Fibroblast of gingiva (primary cell): ENCODE data around the gene PRKAR2A.
A peak's percentile ranks its signal among the peaks of the same experiment; 100 is the strongest.
"Not testable (repeated sequence)": the region's sequence is repeated elsewhere in the genome, so short reads cannot be mapped to it uniquely, and the experiment has no call there.

Source experiments
- DNase-seq: peaks from one replicate; pipeline ENCODE4 v3.0.0-alpha.2; 2011; ENCODE audit warnings: low read depth

Gene PRKAR2A

DNA sequence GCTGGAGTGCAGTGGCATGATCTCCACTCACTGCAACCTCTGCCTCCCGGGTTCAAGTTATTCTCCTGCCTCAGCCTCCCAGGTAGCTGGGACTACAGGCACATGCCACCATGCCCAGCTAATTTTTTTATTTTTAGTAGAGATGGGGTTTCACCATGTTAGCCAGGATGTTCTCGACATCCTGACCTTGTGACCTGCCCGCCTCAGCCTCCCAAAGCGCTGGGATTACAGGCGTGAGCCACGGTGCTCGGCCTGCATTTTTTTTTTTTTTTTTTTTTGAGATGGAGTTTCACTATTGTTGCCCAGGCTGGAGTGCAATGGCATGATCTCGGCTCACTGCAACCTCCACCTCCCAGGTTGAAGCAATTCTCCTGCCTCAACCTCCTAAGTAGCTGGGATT is 69.1 kb downstream of the PRKAR2A start:
- DNase-seq, result not testable (repeated sequence)

DNA sequence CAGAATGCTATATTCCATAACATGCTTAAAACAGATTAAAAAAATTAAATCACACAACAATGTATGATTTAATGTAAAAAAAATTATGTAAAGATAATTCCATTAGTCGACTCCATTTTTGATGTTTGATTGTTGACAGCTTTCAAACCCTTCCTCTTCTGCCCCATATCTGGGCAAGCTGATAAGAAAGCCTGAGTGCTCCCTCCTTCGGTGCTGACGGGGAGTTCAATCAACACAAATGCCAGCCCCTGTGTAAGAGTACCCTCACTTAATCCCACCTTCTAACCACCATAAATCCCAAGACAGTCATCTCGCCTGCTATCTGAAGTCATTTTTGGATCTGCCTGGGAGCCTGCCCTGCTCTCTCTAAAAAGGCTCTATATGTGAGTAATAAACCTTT is 70.8 kb downstream of the PRKAR2A start:
- no peak for DNase-seq

DNA sequence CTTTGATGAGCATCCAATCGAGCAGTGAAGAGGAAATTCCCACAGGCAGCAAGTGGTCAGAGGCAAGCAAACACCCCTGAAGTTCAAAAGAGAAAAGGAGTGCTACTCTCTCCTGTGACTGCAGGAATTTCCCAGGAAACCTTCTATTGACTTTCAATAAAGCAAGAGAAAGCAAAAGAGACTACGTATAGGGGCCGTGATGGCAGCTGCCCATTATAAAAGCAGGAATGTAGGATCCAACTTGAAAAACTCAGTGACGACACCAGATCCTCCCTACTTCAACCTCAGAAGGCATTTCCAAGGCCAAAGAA is 77.5 kb downstream of the PRKAR2A start:
- DNase-seq, result no peak

DNA sequence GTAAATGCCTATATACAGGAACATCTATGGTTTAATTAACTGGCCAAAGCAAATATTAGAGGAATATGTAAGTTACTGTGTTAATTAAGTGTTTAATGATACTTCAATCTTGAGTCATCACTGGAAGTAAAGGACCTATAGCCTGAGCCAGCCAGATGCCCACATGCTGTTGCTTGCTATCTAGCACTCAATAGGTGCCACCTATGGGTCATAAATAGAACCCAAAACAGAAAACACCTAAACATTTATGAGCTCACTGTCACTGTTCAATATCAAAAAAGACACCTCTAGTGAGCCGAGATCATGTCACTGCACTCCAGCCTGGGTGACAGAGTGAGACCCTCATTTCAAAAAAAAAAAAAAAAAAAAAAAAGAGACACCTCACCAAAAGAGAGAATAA is 82.3 kb downstream of the PRKAR2A start:
- no peak for DNase-seq

DNA sequence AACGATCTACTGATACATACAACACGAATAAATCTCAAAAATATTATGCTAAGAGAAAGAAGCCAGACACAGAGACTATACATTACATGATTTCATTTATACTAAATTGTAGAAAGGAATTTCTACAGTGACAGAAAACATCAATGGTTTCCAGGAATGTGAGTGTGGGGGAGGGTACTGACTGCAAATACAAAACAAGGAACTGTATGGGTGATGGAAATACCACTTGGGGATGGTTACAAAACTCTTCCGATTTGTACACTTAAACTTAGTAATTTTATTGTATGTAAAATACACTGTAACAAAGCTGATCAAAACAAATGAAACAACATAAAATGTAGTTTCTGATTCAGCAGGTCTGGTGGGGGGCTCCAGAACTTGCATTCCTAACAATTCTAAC is 84.9 kb downstream of the PRKAR2A start:
- no peak for DNase-seq

DNA sequence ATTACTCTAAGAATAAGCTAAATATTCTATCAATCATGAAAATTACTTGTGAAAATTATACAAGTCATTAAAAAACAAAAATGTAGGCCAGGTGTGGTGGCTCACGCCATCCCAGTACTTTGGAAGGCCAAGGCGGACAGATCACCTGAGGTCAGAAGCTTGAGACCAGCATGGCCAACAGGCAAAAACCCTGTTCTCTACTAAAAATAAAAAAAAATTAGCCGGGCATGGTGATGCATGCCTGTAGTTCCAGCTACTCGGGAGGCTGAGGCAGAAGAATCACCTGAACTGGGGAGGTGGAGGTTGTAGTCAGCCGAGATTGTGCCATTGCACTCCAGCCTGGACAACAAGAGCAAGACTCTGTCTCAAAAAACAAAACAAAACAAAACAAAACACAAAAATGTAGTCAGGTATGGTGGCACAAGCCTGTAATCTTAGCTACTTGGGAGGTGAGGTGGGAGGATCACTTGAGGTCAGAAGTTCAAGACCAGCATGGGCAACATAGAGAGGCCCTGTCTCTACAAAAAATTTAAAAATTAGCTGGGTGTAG is 87.6 kb downstream of the PRKAR2A start:
- not testable (repeated sequence) for DNase-seq

DNA sequence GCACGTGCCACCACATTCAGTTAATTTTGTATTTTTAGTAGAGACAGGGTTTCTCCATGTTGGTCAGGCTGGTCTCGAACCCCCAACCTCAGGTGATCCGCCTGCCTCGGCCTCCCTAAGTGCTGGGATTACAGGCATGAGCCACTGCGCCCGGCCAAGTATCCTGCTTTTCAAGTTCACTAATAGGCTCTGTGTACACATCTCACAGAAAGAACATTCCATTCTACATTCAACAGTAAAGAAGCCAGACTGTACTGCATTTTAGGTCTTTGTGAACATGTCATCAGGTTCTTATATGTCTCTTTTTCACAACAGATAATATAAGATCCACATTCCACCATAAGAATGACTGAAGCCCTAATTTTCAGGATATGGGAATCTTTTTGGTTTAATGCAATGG is 88.1 kb downstream of the PRKAR2A start:
- not testable (repeated sequence) for DNase-seq

DNA sequence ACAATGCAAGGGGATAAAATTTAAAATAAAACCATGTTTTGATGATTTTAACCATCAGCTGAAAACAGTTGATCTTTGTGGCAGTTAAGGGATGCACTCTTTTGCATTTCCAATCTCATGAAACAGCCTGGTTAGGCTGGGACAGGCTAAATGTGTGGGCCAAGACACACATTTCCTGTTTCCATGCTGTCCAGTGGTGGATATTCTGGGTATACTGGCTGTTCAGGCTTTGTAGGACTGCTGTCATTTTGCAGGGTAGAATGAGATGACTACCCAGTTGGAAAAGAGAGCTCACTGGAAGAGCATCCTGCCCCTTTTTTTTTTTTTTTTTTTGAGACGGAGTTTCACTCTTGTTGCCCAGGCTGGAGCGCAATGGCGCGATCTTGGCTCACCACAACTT is 88.6 kb downstream of the PRKAR2A start:
- no peak for DNase-seq

DNA sequence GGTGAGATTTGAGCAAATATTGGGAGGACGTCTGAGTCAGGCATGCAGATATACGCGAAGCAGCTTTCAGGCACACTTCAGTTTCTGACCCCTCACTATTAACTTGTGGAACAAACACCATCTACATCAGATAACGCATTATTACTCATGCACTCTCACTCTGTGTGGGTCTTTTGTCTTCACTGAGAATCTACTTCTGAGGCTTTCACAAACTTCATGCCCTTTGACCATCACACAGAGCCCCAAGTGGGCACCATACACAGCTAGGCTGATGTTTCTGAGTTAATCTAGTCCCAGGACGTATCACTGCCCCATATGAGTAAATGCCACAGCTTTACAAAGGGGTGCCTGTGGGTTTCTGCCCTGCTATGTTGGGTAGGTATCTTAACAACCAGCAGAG is 91.0 kb downstream of the PRKAR2A start:
- no peak for DNase-seq

DNA sequence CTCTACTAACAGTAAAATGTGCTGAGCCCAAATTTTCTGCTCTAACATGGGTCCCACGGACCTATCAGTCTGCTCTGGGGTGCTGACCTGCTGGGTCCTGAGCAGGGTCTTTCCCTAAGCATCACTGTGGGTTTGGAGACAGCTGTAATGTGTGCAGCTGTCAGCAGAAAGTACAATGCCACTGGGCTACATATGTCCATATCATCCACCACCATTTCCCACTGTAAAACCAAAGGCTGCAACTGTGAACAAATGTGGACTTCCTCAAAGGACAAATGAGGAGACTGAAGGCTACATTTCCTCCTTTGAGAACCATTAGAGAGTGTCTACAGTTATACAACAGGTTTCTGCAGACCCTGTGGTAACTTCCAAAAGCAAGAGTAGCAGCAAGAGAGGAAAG is 96.8 kb downstream of the PRKAR2A start:
- DNase-seq, result no peak

DNA sequence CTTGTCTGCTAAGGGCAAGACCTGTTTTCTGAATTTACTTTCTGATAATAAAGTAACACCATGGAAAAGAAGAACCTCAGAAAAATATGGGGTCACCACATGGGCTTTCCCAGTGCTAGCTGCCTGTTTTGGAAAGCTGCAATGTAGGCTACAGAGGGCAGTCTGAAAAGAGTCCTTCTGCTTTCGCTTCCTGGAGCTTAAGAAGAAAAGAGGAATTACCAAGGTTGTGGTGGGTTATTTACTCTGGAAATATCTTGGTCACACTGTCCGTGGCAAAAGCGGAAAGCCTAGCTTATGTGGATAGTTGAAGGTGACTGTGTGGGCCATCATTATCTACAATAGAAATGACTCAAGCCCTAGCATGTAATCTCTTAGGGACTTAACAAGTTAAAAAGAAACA is 98.9 kb downstream of the PRKAR2A start:
- no peak for DNase-seq

DNA sequence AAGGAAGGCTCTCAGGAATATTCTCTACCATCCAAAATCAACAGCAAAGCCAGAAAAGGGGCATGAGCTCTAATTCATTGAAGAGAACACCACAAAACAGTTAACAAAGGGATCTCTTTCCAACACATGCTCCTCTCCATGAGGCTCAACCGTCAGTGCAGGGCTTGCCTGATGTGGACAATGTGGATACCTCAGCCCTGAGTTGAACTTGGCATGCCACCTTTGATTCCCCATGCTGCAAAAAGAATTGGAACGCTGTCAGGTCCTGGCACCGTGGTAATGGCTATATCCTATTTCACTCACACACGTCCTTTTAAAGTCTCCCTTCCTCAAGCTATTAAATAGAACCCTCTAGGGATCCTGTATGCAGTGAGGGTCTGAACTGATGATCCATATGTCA is 100.0 kb downstream of the PRKAR2A start:
- DNase-seq, result no peak

DNA sequence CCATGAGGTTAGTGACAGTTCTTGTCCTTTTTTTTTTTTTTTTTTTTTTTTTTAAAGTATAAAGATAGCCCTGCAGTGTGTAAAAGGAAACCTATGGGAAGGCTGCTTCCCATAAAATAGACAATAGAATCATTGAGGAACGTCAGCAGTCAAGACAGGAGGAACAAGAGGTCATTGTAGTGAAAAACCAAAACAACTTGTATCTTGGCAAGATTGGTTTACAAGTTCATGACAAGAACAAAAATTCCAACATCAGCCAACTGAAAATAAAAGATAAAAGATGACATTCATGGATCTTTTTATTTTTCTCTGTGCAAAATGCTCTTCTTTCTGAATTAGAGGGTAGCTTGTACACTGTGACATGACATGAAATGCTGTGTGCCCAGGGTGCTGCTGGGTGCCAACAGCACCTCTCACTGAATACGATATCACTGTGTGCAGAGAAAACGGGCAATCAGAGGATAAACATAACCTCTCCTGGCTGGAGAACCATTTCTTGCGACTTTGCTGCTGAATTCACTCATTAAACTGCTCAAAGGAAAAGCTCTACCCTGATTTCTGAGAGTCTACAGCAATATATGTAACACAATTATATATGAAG is 100.6 kb downstream of the PRKAR2A start:
- no peak for DNase-seq

DNA sequence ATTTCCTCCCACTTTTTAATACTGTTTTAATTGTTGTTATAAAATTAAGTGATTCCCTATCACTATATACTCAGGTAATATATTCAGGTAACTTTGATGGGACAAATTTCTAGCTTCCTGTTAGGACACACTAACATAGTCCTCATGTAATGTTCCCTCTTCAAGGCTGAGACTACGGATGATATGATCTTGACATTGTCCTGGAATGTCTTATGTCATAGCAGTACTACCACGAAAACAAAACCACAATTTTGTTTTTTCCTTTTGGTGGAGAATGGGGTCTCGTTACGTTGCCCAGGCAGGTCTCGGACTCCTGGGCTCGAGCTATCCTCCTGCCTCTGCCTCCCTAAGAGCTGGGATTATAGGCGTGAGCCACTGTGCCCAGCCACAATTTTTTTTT is 103.9 kb downstream of the PRKAR2A start:
- no peak for DNase-seq

DNA sequence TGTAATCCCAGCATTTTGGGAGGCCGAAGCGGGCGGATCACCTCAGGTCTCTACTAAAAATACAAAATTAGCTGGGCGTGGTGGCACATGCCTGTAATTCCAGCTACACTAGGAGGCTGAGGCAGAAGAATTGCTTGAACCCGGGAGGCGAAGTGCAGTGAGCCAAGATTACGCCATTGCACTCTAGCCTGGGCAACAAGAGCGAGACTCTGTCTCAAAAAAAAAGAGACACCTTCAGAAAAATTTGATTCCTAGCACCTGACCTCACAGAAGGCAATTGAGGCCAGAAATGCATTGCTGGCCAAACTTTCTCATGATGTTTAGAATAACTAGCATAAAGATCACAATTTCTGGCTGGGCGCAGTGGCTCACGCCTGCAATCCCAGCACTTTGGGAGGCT is 106.4 kb downstream of the PRKAR2A start:
- not testable (repeated sequence) for DNase-seq

DNA sequence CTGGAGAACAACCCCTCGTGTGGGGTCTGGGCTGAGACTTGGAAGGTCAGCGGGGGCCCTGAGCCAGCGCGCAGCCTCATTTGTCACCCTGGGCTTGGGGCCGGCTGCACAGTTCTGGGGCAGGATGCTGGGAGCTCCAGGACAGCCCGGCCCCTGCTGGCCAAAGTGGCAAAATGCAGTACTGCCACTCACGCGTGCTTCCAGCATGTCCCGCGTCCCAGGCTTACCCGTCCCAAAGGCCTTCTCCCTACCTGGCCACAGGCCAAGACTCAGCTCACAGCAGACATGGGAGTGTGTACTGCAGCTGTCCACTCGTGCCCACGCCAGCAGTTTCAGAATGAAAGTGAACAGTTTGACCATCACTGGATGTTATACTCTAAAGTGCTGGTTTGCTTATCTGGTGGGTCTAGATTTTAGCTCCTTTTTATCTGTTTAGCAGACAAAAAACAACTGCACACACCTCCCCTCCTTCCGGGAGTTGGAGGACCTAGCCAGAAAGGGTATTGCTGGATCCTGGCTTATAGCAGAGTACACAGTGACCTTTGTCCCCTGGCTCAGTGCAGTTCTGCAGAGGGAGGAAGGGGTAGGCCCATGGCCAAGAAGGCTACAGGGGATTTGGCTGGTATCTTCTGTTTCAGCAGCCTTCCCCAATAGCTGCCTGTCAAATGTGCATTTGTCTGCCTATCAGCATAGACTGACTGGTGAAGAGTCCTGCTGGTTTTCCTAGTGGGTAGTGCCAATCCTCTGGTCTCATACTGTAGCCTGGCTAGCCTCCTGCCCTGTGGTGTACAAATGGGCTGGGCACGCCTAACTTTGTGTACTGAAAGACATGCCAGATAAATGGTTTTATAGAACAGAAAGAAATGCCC is 107.5 kb downstream of the PRKAR2A start:
- peak; percentile 89 for DNase-seq

DNA sequence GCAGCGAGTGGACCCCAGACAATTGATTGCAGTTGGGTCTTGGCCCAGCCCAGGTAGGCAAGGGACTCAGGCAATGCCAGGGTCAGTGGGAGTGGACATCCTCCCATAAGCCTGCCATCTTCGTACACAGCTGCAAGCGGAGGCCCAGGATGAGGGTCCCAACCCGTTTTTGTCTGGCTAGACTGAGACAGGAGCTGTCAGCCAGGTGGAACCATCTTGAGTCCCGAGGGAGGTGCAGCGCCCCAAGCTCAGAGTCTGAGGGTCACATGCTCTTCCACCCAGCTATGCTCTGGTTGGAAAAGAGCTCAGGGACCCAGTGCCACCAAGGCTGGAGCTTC is 108.1 kb downstream of the PRKAR2A start:
- no peak for DNase-seq

DNA sequence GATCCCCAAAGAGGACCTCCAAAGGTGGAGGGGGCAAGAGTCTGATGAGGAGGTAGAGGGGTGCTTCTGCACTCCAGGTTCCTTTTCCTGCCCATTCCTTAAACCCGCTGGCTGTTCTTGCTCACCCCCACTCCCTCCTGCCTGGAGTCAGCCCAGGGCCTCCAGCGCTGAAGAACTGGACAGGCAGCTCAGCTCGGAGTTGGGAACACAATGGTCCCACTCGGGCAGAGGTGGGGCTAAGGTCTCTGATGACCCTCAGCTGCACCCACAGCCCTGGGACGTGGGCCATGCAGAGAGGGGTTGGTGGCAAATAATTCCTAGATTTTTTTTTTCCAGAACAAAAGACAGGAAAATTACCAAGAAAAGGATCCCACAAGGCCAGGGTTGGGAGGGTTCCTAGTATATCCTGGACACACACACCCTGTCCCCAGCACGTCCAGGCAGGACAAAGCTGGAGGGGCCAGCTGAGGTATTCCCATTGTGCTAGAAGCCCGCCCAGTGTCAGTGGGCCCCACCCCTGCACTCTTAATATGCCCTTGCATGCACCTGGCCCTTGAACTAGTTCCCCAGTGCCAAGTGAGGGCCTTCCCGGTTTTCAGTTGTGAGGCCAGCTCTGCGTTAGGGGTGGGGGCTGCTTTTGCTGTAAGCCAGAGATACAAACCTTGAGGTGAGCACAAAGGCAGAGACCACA is 108.6 kb downstream of the PRKAR2A start:
- DNase-seq, result no peak

DNA sequence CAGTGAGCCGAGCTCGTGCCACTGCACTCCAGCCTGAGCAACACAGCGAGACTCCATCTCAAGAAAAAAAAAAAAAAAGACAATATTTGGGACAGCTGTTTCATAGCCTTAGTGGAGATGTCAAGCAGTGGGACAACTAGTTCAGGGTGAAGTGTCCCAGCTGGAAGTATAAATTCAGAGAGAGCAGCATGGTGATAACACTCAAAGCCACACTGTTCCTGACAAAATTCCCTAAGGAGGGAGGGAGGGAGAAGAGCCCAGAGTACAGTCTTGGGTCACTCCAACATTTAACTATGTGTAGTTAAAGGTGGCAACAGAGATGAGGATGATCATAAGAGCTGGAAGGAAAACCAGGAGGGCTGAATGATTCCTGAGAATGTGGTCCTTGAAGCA is 109.5 kb downstream of the PRKAR2A start:
- no peak for DNase-seq

DNA sequence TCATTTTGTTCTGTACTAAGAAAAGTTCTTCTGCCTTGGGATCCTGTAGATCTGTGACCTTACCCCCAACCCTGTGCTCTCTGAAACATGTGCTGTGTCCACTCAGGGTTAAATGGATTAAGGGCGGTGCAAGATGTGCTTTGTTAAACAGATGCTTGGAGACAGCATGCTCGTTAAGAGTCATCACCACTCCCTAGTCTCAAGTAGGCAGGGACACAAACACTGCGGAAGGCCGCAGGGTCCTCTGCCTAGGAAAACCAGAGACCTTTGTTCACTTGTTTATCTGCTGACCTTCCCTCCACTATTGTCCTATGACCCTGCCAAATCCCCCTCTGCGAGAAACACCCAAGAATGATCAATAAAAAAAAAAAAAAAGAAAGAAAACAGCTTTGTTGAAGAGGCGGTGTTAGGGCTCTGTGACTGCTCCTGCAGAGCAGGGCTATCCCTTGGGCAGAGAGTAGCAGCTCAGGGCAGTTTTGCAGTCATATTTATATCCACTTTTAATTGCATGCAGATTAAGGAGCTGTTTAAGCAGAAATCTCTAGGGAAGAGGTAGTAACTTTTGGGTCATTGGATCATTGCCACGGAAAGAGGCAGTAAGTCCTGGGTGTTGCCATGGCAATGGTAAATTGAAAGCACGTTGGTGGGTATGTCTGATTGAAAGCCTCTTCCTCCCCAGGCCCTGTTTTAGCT is 112.5 kb downstream of the PRKAR2A start:
- peak; percentile 65 for DNase-seq

DNA sequence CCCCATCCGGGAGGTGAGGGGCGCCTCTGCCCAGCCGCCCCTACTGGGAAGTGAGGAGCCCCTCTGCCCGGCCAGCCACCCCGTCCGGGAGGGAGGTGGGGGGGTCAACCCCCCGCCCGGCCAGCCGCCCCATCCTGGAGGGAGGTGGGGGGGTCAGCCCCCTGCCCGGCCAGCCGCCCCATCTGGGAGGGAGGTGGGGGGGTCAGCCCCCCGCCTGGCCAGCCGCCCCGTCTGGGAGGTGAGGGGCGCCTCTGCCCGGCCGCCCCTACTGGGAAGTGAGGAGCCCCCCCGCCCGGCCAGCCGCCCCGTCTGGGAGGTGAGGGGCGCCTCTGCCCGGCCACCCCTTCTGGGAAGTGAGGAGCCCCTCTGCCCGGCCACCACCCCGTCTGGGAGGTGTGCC is 113.1 kb downstream of the PRKAR2A start:
- not testable (repeated sequence) for DNase-seq

DNA sequence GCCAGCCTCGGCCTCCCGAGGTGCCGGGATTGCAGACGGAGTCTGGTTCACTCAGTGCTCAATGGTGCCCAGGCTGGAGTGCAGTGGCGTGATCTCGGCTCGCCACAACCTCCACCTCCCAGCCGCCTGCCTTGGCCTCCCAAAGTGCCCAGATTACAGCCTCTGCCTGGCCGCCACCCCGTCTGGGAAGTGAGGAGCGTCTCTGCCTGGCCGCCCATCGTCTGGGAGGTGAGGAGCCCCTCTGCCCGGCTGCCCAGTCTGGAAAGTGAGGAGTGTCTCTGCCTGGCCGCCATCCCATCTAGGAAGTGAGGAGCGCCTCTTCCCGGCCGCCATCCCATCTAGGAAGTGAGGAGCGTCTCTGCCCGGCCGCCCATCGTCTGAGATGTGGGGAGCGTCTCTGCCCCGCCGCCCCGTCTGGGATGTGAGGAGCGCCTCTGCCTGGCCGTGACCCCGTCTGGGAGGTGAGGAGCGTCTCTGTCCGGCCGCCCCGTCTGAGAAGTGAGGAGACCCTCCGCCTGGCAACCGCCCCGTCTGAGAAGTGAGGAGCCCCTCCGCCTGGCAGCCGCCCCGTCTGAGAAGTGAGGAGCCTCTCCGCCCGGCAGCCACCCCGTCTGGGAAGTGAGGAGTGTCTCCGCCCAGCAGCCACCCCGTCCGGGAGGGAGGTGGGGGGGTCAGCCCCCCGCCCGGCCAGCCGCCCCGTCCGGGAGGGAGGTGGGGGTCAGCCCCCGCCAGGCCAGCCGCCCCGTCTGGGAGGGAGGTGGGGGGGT is 113.7 kb downstream of the PRKAR2A start:
- DNase-seq, result not testable (repeated sequence)
